ENCODE results near the gene RALGPS1.

Gene RALGPS1

DNA sequence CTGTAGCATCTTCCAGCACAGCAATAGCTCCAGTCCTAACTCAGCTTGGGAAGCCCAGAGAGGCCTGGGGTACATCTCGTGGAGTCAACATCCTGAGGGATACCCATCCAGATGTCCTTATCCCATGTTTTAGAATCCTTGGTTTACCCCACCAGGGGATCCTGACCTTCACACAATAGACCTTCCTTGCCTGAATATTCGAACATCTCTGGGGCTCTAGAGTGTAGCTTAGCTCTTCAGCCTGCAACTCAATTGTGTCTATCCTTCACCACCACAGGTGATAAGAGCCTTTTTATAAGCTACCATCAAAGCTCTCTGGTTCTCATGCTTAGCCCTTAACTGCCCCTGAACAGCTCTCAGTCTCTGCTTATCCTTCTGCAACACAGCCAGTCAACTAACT is 7.5 kb upstream of the RALGPS1 start:
- no peak for FAIRE-seq

DNA sequence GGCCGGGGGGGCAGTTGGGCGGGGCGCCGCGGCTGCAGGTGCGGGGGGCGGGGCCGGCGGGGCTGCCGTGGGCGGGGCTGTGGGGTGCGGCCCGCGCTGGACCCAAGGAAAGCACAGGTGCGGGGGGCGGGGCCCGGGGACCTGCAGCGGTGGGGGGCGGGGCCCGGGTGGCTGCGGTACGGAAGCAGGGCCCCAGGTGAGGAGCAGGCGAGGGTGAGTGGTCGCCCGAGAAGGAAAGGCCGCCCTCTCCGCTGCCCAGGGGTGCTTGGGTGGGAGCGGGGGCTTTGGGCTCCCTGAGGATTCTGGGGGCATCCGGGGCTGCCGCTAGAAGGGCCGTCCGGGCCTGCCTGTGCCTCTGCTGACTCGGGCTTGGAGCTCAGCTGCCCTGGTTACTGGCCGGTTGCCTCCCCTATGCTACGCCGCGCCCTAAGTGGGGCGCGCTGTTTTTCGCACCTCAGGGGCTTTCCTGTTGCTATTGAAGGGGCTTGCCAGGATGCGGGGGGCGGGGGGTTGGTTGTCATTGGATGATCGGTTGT is 767 bp downstream of the RALGPS1 start:
- no peak for FAIRE-seq

GRCh38 chr9:126915846-126916543 is 1.4 kb downstream of the RALGPS1 start:
- no peak for FAIRE-seq

DNA sequence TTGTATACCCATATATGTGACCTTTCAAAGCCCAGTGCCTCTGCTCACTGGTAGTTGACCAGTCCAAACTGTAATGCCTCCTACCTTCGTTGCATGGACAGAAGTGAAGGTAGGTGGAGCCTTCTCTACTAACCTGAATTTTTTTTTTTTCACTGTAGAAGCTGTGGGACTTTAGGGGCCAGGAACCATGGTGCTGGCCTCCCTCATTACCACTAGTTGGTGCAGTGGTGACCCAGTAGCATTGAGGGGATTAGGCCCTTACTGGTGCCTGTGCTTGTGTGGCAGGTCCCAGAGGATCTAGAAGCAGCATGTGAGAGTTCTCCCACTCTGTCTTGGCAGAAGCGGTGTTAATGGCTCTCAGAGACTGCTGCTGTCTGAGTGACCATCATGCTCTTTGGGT is 2.3 kb downstream of the RALGPS1 start:
- FAIRE-seq: no peak

DNA sequence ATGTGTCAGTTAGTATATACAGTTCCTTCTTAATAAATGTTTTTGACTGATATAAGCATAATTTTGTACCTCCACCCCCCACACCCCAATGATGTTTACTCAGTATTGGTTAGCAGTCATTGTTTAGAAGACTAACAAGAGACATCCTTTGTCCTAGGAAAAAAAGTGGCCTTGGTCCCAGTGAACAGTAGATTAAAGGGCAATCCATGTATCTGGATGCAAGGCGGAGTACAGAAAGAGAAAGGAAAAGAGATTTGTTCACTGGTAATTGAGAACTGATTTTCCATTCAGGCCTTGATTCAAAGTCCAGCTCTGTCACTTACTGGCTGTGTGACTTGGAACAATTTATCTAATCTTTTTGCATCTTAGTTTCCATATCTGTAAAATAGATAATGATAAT is 4.6 kb downstream of the RALGPS1 start:
- no peak for FAIRE-seq

- FAIRE-seq: no peak
Measured at GRCh38 chr9:126925876-126926275, 11.3 kb downstream of the RALGPS1 start.

DNA sequence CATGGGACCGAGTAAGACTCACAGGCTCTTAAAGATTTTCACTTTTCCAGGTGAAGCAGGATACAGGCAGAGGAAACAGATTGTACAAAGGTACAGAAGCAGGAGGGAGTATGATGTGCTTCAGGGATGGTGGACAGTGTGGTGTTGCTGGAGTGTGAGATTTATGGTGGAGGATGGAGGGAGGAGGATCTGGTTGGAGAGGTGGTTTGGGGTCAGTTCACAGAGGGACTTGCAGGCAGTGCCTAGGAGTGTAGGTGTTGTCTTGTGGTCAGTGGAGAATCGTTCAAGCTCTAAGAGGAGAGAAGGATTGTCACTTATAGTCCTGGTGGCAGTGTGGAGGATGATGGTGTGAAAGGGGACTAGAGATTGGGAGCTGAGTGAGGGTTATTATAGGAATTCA is 11.8 kb downstream of the RALGPS1 start:
- no peak for FAIRE-seq

- no peak for FAIRE-seq
Measured at GRCh38 chr9:126927419-126927818, 12.8 kb downstream of the RALGPS1 start.

- no peak for FAIRE-seq
Measured at GRCh38 chr9:126932871-126933321, 18.3 kb downstream of the RALGPS1 start.

GRCh38 chr9:126933334-126933980 is 18.9 kb downstream of the RALGPS1 start:
- no peak for FAIRE-seq

- FAIRE-seq: no peak
Measured at GRCh38 chr9:126934441-126934840, 19.9 kb downstream of the RALGPS1 start.

- no peak for FAIRE-seq
Measured at GRCh38 chr9:126935630-126936029, 21.0 kb downstream of the RALGPS1 start.

DNA sequence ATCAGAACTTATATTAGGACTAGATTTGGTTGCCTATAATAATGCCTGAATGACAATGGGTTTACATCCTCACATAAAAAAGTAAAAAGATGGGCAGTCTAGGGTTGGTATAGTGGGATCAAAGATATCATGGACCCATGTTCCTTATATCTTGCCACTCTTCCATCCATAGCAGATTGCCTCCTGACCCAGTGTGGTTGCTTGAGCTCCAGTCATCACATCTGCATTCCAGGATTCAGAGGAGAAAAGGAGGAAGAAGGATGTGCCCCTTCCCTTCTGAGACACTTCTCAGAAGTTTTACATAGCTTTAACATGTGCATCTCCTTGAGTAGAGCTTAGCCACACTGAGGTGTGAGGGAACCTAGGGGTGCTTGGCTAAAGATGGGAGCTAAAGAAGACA is 22.9 kb downstream of the RALGPS1 start:
- no peak for FAIRE-seq

DNA sequence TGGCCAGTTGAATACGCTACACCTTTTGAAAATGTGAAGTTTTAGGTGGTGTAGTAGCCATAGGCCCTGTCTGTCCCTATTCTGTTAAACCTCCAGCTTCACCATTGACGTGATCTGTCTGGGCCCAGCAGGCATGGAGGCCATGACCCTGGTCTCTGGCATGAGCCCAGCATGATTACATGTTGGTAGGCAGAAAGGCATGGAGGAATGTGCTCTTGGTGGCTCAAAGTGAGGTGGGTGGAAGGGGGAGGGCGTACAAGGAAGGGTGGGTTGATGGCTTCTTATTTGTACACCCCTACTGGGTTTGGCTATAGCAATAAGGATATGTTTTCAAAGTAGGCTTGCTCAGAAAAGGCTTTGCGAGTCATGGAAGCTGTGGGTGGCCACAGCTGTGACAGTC is 23.7 kb downstream of the RALGPS1 start:
- FAIRE-seq: no peak

DNA sequence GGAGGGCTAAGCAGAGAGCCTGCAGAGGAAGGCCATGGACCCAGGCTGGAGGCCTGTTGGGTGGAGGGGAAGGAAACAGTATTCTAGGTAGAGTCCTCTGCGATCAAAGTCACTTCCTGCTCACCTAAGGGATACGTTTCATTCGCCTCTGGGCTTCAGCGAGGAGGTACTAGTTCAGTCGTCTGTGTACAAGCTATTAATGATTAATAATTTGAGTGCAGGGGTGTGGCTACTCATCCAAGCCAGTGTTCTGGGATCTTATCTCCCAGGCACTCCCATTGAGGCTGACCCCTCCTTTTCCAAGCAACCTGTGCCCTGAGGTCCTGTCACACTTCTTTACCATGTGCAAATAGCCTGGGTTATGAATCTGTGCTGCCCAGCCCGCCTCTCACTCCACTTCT is 25.2 kb downstream of the RALGPS1 start:
- FAIRE-seq: no peak

- FAIRE-seq: no peak
Measured at GRCh38 chr9:126942399-126942798, 27.8 kb downstream of the RALGPS1 start.

DNA sequence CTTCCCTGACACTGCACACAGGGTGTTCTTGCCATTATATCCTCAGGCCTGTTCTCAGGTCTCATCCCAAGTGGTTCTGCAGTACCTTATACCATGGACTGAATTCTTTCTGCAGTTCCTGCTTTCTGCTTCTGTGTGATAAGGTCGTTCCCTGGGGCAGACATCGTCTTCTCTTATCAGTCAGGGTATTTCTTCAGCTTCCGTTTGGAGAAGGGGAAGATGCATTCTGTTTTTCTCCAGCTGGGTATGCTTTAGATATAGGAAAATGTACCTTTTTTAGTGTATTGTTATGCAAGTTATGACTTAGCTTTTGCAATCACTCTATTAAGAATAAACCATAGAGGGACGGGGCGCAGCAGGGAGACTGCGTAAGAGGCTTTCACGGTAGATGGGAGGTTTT is 31.1 kb downstream of the RALGPS1 start:
- FAIRE-seq: no peak

GRCh38 chr9:126947529-126947928 is 32.9 kb downstream of the RALGPS1 start:
- FAIRE-seq: no peak

- FAIRE-seq: no peak
Measured at GRCh38 chr9:126952205-126952977, 37.8 kb downstream of the RALGPS1 start.

DNA sequence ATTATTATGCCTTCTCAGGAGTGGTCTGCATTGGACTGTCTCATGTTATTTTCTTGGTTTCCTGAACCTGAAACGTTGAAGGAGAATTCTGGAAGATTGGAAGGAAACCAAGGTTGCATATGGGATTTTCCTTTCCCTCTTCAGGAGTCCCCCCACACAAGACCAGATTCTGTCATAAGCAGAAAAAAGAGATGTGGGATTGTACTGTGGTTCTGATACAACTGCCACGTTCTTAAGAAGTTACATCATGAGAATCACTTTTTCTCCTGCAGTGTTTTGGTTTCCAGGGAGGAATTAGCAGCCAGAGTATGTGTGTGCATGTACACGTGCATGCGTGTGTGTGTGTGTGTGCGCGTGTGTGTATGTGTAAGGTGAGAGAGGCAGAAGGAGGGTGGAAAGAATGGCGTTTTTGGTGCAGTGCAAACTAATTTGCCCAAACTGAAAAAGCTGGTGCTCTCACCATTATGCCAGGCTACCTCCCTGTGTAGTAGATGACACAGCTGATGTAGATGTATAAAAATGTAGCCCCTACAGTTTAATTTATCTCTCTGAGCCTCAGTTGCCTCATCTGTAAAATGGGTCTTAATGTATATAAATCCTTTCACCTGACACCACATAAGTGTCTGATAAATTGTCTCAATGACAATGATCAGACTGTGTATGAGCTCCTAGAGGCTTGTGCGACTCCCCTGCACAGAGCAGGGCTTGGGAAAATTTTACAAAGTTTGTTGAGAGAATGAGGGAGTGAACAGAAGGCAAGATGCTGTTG is 38.6 kb downstream of the RALGPS1 start:
- FAIRE-seq: no peak

GRCh38 chr9:126955811-126956210 is 41.2 kb downstream of the RALGPS1 start:
- FAIRE-seq: no peak

- FAIRE-seq: no peak
Measured at GRCh38 chr9:126956917-126957686, 42.5 kb downstream of the RALGPS1 start.
